ENCODE results near the gene NDE1. TPM values are rescaled to one million over a fixed set of nuclear protein-coding genes. Genes with fewer than 3 reads are reported as not detected.

The NDE1 gene
- polyA plus RNA-seq, 1 of the 3 experiments (the other 2 are of a cell fraction) = 27.9 TPM

DNA sequence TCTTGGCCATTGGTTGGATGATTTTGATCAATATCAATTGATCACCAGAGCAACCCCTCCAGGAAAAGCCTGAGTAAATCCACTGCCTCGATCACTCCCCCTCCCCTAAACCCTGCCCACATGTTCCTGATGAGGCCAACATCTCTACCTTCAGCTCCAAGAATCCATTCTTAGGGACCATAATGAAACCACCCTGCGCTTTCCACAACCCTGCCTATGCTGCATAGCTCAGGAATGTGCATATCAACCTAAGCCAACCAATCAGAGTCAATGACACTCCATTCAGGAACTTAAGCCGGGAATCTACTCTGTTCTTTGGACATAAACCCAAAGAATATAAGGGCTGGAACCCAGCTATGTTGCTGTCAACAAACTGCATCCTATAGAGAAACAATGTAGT, 120.5 kb downstream of the NDE1 start:
- H3K79me2 ChIP-seq (ENCODE audit: insufficient read depth) = no peaks in the 10 kb centered on the region

More for the DNA sequence above, 120.5 kb downstream of the NDE1 start:
- no peak for DNase-seq
- no peaks in the 10 kb centered on the region for H3F3A ChIP-seq (replicated peaks; ENCODE audit: insufficient read depth)
- TF ChIP-seq MXI1 (IDR thresholded peaks at IDR 0.05; ENCODE audit: low read depth, low read length) (no peak), TEAD4 (IDR thresholded peaks at IDR 0.05; ENCODE audit: borderline replicate concordance, insufficient read depth) (no peak), EZH2phosphoT487 (IDR thresholded peaks at IDR 0.05; ENCODE audit: borderline replicate concordance, low read depth) (no peak), RFX5 (IDR thresholded peaks at IDR 0.05; ENCODE audit: low read length) (no peak), SIN3A (IDR thresholded peaks at IDR 0.05; ENCODE audit: borderline replicate concordance, low read depth, low read length) (no peak), TAF1 (IDR thresholded peaks at IDR 0.05; ENCODE audit: borderline replicate concordance, low read depth, low read length) (no peak), USF1 (IDR thresholded peaks at IDR 0.05; ENCODE audit: borderline replicate concordance, low read depth) (no peak), JUND (IDR thresholded peaks at IDR 0.05) (no peak), TCF12 (IDR thresholded peaks at IDR 0.05) (no peak), MEF2A (IDR thresholded peaks at IDR 0.05; ENCODE audit: borderline replicate concordance, low read depth) (no peak), RAD21 (IDR thresholded peaks at IDR 0.05; ENCODE audit: low read length) (no peak), GATA2 (CRISPR knock-in tag; IDR thresholded peaks at IDR 0.05) (no peak), NRF1 (IDR thresholded peaks at IDR 0.05; ENCODE audit: low read depth, low read length) (no peak), NFIC (IDR thresholded peaks at IDR 0.05; ENCODE audit: borderline replicate concordance) (no peak), RXRA (IDR thresholded peaks at IDR 0.05; ENCODE audit: borderline replicate concordance, low read depth) (no peak), FOSL2 (IDR thresholded peaks at IDR 0.05; ENCODE audit: borderline replicate concordance, low read depth) (no peak)
- TF ChIP-seq, protein P1, sequence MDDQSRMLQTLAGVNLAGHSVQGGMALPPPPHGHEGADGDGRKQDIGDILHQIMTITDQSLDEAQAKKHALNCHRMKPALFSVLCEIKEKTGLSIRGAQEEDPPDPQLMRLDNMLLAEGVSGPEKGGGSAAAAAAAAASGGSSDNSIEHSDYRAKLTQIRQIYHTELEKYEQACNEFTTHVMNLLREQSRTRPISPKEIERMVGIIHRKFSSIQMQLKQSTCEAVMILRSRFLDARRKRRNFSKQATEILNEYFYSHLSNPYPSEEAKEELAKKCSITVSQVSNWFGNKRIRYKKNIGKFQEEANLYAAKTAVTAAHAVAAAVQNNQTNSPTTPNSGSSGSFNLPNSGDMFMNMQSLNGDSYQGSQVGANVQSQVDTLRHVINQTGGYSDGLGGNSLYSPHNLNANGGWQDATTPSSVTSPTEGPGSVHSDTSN (IDR thresholded peaks at IDR 0.05) = no peak
- TF ChIP-seq, protein P2, sequence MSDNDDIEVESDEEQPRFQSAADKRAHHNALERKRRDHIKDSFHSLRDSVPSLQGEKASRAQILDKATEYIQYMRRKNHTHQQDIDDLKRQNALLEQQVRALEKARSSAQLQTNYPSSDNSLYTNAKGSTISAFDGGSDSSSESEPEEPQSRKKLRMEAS (IDR thresholded peaks at IDR 0.05; ENCODE audit: low read depth) = no peak
- TF ChIP-seq, protein P3, sequence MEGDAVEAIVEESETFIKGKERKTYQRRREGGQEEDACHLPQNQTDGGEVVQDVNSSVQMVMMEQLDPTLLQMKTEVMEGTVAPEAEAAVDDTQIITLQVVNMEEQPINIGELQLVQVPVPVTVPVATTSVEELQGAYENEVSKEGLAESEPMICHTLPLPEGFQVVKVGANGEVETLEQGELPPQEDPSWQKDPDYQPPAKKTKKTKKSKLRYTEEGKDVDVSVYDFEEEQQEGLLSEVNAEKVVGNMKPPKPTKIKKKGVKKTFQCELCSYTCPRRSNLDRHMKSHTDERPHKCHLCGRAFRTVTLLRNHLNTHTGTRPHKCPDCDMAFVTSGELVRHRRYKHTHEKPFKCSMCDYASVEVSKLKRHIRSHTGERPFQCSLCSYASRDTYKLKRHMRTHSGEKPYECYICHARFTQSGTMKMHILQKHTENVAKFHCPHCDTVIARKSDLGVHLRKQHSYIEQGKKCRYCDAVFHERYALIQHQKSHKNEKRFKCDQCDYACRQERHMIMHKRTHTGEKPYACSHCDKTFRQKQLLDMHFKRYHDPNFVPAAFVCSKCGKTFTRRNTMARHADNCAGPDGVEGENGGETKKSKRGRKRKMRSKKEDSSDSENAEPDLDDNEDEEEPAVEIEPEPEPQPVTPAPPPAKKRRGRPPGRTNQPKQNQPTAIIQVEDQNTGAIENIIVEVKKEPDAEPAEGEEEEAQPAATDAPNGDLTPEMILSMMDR (IDR thresholded peaks at IDR 0.05) = no peak
- TF ChIP-seq, protein P4, sequence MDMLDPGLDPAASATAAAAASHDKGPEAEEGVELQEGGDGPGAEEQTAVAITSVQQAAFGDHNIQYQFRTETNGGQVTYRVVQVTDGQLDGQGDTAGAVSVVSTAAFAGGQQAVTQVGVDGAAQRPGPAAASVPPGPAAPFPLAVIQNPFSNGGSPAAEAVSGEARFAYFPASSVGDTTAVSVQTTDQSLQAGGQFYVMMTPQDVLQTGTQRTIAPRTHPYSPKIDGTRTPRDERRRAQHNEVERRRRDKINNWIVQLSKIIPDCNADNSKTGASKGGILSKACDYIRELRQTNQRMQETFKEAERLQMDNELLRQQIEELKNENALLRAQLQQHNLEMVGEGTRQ (IDR thresholded peaks at IDR 0.05; ENCODE audit: borderline replicate concordance, low read depth, low read length) = no peak
- H2AFZ ChIP-seq (ENCODE audit: low read depth) = no peak overlapping the region
- H3K27ac ChIP-seq (ENCODE audit: low read depth in 2 of 2, low read length in 1 of 2) = no peak overlapping the region
- no peak overlapping the region for H3K4me3 ChIP-seq (ENCODE audit: low read depth in 2 of 2, low read length in 1 of 2)
- H3K9me2 ChIP-seq = no peaks in the 10 kb centered on the region
- no peaks in the 10 kb centered on the region for H3K4me1 ChIP-seq (ENCODE audit: control insufficient read depth in 1 of 2, insufficient read depth in 2 of 2, low read depth in 1 of 2, low read length in 1 of 2)
- 47% methylated on average over 3 of the region's 3 CpGs for WGBS (ENCODE audit: low lambda C conversion rate)
- H4K20me1 ChIP-seq (ENCODE audit: insufficient read depth) = no peaks in the 10 kb centered on the region
- no peak overlapping the region for H3K9ac ChIP-seq
- H3K36me3 ChIP-seq (replicated peaks in 1 of 2; ENCODE audit: control insufficient read depth in 1 of 2, insufficient read depth in 2 of 2, low read length in 1 of 2) = no peaks in the 10 kb centered on the region
- POLR2A ChIA-PET = no interaction called here
- H3K9me3 ChIP-seq = no peaks in the 10 kb centered on the region
- CTCF ChIA-PET = interaction anchor here (0.7 to 1.6 kb wide), 3 partner anchors 51 to 52 kb away, joined by 3 to 4 read pairs (median 3); no protein-coding TSS in a partner anchor
- no peak overlapping the region for H3K4me2 ChIP-seq
- no peaks in the 10 kb centered on the region; the same call in 1 of the 2 replicates for H3K27me3 ChIP-seq (ENCODE audit: insufficient read depth)

All from SK-N-SH (cell line).